ENCODE results near the gene PCK1. TPM values are rescaled to one million over a fixed set of nuclear protein-coding genes. Genes with fewer than 3 reads are reported as not detected.
A peak's percentile ranks its signal among the peaks of the same experiment; 100 is the strongest.

Gene PCK1
- total RNA-seq, 1 donor from 2014 or later, result not detected

DNA sequence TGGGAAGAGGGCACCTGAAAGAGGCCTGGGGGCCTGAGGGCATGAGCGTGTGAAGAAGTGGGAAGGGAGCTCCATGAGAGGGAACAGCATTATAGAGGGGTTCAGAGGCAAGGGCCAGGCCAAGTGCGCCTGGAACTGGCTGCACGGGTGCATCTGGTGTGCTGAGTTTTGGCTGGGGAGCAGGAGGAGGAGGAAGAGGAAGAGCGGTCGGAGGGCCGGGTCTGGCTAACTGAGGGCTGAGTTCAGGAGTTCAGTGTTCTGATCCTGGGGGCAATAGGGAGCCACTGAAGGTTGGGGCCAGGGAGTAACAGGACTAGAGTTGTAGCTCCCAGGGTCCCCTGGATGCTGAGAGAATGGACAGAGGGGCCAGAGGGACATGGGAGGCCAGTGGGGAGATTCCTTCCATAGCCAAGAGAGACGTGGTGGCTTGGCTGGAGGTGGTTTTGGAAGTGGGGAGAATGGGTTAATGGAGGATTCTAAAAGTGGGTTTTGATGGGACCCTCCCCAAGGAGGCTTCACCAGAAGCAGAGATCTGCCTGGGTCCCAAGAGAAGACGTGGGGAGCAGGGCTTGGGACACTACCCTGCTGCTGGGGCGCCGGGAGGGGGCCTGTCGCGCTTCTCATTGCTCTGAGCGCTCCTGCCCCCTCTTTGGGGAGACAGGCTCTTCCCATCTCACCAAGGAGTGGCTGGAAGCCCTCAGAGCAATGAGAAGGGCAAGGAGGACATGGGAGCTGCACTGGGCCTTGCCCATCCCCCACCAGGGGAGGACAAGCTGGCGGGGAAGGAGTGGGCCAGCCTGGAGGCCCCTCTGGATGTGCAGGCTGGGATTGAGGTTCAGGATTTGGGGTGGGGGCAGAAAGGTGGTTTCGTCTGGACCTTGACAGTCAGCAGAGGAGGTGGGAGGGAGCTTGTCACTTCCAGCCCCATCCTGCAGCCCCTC lies 30.6 kb downstream of the PCK1 start:
- peaks cover 5% of the 10 kb centered on the region for H3K9me3 ChIP-seq
- H3K27ac ChIP-seq, result no peak overlapping the region
- intact Hi-C loops (cut with DNase I), result loop anchor here (5.0 kb wide), 1 partner anchor 79 kb away; no protein-coding TSS in a partner anchor
- ATAC-seq (no peak), DNase-seq (peak; percentile 24)
- no peaks in the 10 kb centered on the region for H3K4me1 ChIP-seq
- H3K27me3 ChIP-seq (ENCODE audit: low read depth), result no peaks in the 10 kb centered on the region
- TF ChIP-seq, protein P1, sequence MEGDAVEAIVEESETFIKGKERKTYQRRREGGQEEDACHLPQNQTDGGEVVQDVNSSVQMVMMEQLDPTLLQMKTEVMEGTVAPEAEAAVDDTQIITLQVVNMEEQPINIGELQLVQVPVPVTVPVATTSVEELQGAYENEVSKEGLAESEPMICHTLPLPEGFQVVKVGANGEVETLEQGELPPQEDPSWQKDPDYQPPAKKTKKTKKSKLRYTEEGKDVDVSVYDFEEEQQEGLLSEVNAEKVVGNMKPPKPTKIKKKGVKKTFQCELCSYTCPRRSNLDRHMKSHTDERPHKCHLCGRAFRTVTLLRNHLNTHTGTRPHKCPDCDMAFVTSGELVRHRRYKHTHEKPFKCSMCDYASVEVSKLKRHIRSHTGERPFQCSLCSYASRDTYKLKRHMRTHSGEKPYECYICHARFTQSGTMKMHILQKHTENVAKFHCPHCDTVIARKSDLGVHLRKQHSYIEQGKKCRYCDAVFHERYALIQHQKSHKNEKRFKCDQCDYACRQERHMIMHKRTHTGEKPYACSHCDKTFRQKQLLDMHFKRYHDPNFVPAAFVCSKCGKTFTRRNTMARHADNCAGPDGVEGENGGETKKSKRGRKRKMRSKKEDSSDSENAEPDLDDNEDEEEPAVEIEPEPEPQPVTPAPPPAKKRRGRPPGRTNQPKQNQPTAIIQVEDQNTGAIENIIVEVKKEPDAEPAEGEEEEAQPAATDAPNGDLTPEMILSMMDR (IDR thresholded peaks at IDR 0.05), result no peak
- no peaks in the 10 kb centered on the region for H3K36me3 ChIP-seq
- no peak overlapping the region for H3K4me3 ChIP-seq

DNA sequence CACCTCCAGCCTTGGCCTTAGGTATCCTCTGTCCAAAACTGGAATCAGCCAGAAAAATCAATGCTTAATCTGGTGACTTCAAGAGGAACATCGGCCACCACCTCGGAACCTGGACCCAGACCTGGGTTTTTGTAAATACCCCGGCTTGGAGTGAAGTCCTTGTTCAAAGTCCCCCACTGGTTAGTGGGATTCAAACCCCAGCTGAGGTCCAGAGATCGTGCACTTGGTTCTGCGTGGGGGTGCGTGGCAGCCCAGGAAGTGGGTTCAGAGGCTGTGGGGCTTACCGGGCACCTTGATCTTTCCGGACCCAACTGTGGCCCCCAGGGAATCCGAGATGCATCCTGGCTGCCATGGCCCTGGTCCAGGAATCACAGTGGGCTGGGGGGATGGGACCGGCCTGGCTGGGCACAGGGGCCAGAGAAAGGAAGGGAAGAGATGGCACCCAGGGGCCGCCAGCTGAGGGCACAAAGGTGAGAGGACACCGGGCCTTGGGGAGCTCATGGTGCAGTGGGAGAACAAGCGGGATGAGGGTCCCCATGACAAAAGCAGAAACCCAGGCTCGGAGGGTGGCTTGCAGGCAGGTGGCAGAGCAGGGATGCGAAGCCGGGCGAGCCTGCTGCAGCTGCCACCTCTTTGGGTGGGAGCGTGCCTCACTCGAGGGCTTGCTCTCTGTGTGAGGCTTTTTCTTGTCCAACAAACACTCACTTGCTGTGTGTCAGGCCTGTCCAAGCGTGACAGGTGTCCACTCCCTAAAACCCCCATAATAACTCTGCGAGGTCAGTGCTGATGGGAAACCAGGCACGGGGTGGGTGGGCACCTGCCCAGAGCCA lies 31.6 kb downstream of the PCK1 start:
- no peak for ATAC-seq
- H3K36me3 ChIP-seq, result no peaks in the 10 kb centered on the region
- intact Hi-C loops (cut with DNase I), result loop anchor here (5.0 kb wide), 1 partner anchor 80 kb away; no protein-coding TSS in a partner anchor
- DNase-seq, result peak; percentile 28
- H3K4me1 ChIP-seq, result peaks cover 8% of the 10 kb centered on the region
- no peaks in the 10 kb centered on the region for H3K27me3 ChIP-seq (ENCODE audit: low read depth)
- H3K27ac ChIP-seq, result no peak overlapping the region
- TF ChIP-seq, protein P1 (IDR thresholded peaks at IDR 0.05), result no peak
- H3K4me3 ChIP-seq, result no peak overlapping the region
- H3K9me3 ChIP-seq, result peaks cover 3% of the 10 kb centered on the region

DNA sequence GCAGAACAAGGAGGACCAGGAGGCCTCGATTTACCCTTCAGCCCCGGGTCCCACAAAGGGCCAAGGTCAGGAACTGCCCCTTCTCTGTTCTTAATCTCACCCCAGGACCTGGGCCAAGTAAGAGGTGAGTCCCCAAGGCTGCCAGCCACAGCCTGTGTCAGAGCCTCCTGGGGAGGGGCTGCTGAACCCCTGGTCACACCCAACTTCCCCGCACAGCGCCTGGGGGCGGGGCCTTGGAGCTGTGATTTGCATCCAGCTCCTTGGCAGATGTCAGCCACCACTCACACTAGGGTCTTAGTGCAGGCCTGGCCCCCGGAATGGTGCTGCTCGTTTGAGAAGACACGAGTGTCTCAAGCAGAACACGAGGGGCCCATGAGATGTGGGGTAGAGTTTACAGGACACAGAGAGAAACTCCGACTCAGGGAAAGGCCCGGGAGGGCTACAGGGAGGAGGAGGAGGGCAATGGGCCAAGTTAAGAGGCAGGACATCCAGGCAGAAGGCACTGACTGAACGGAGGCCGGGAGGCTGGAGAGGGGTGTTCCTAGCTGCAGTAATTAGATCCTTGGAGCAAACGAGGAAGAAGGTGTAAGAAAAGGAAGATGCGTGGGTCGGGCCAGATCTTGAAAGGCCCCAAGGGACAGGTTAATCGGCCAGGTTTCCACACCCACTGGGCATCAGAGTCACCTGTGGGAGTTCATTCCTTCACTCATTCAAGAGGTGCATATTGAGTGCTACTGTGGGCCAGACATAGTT lies 32.4 kb downstream of the PCK1 start:
- intact Hi-C loops (cut with DNase I), result loop anchor here (5.0 kb wide), 1 partner anchor 81 kb away; no protein-coding TSS in a partner anchor
- no peaks in the 10 kb centered on the region for H3K27me3 ChIP-seq (ENCODE audit: low read depth)
- H3K27ac ChIP-seq, result no peak overlapping the region
- peaks cover 8% of the 10 kb centered on the region for H3K4me1 ChIP-seq
- no peaks in the 10 kb centered on the region for H3K9me3 ChIP-seq
- ATAC-seq (no peak), DNase-seq (peak; percentile 54)
- TF ChIP-seq, protein P1 (IDR thresholded peaks at IDR 0.05), result no peak
- no peak overlapping the region for H3K4me3 ChIP-seq
- H3K36me3 ChIP-seq, result no peaks in the 10 kb centered on the region

DNA sequence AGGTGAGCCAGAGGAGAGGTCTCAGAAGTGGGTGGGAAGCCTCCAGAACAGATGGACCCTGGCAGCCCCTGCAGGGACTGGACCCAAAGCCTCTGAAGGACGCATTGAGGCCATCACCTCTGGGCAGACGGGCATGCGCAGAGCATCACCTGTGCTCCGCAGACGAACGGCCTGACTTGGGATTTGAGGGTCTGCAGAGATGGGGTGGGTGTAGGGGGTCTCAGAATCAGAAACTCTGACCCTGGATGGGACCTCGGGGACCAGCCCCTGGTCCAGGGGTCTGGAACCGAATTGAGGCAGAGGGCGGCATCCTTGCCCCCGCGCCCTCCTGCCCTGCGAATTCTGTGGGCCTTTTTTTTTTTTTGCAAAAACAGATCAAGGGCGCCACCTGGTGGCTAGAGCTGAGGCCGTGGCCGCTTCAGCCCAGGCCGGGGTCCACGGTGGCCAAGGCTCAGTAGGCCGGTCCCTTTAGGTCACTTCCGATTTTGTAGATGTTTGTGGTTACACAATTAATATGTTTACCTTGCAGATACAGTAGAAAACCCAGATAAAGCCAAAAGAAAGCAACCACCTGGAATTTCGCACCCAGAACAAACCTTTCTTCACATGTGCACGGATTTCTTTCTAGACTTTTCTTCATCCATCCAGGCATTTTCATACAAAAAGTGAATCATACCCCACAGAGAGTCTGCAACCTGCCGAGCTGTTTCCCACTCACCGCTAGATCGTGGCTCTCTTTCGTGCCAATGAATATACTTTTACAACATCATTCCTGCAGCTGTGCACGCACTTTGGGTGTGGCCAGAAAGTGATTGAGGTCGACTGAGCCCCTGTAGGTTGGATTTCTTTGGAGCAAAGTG lies 33.4 kb downstream of the PCK1 start:
- intact Hi-C loops (cut with DNase I), result loop anchor here (5.0 kb wide), 1 partner anchor 82 kb away; no protein-coding TSS in a partner anchor
- Histone ChIP-seq H3K4me1 (peaks cover 8% of the 10 kb centered on the region), H3K36me3 (no peaks in the 10 kb centered on the region), H3K27ac (no peak overlapping the region), H3K9me3 (no peaks in the 10 kb centered on the region), H3K27me3 (ENCODE audit: low read depth) (no peaks in the 10 kb centered on the region), H3K4me3 (no peak overlapping the region)
- TF ChIP-seq, protein P1 (IDR thresholded peaks at IDR 0.05), result peak; percentile 94
- DNase-seq (peak; percentile 74), ATAC-seq (peak; percentile 34 to 45)

All from lower lobe of right lung (tissue), 2 donors.